ENCODE measurements around the gene STRAP. TPM values are rescaled to one million over a fixed set of nuclear protein-coding genes. Genes with fewer than 3 reads are reported as not detected.

Gene STRAP
- total and polyA plus RNA-seq, 4 donors: 64.1 to 238 (median 145) TPM

- Histone ChIP-seq H3K27ac (ENCODE audit: low read depth, low read length) (no peak overlapping the region), H3K27me3 (ENCODE audit: control insufficient read depth, insufficient read depth, low read length) (no peaks in the 10 kb centered on the region), H3K36me3 (ENCODE audit: control insufficient read depth, insufficient read depth, low read length) (no peaks in the 10 kb centered on the region), H3K4me1 (ENCODE audit: control insufficient read depth, insufficient read depth, low read length) (no peaks in the 10 kb centered on the region), H3K4me3 (ENCODE audit: low read depth, low read length) (no peak overlapping the region), H3K9me3 (ENCODE audit: control insufficient read depth, insufficient read depth, low read length) (no peaks in the 10 kb centered on the region)
- 69% methylated on average over 2 of the region's 3 CpGs for WGBS (ENCODE audit: insufficient coverage)
- no peak for DNase-seq (ENCODE audit: low read depth in 4 of 6, low spot score in 6 of 6)
These were observed 31.1 kb upstream of the STRAP start for GRCh38 chr12:15851045-15851620.

GRCh38 chr12:15851919-15852318, 30.3 kb upstream of the STRAP start:
- no peak for DNase-seq (ENCODE audit: low read depth in 4 of 6, low spot score in 6 of 6)
- H3K4me3 ChIP-seq (ENCODE audit: low read depth, low read length): no peak overlapping the region
- no peaks in the 10 kb centered on the region for H3K4me1 ChIP-seq (ENCODE audit: control insufficient read depth, insufficient read depth, low read length)
- no peaks in the 10 kb centered on the region for H3K9me3 ChIP-seq (ENCODE audit: control insufficient read depth, insufficient read depth, low read length)
- H3K27ac ChIP-seq (ENCODE audit: low read depth, low read length): no peak overlapping the region
- no CpG with 5 or more reads among the region's 3 CpGs for WGBS (ENCODE audit: insufficient coverage)
- H3K27me3 ChIP-seq (ENCODE audit: control insufficient read depth, insufficient read depth, low read length): no peaks in the 10 kb centered on the region
- no peaks in the 10 kb centered on the region for H3K36me3 ChIP-seq (ENCODE audit: control insufficient read depth, insufficient read depth, low read length)

- DNase-seq (ENCODE audit: low read depth in 4 of 6, low spot score in 6 of 6): no peak
- Histone ChIP-seq H3K27me3 (ENCODE audit: control insufficient read depth, insufficient read depth, low read length) (no peaks in the 10 kb centered on the region), H3K9me3 (ENCODE audit: control insufficient read depth, insufficient read depth, low read length) (no peaks in the 10 kb centered on the region), H3K4me1 (ENCODE audit: control insufficient read depth, insufficient read depth, low read length) (no peaks in the 10 kb centered on the region), H3K36me3 (ENCODE audit: control insufficient read depth, insufficient read depth, low read length) (no peaks in the 10 kb centered on the region), H3K27ac (ENCODE audit: low read depth, low read length) (no peak overlapping the region), H3K4me3 (ENCODE audit: low read depth, low read length) (no peak overlapping the region)
- 100% methylated on average over 2 of the region's 5 CpGs for WGBS (ENCODE audit: insufficient coverage)
These were observed 29.8 kb upstream of the STRAP start for GRCh38 chr12:15852383-15852782.

- Histone ChIP-seq H3K4me3 (ENCODE audit: low read depth, low read length) (no peak overlapping the region), H3K27ac (ENCODE audit: low read depth, low read length) (no peak overlapping the region), H3K36me3 (ENCODE audit: control insufficient read depth, insufficient read depth, low read length) (no peaks in the 10 kb centered on the region), H3K4me1 (ENCODE audit: control insufficient read depth, insufficient read depth, low read length) (no peaks in the 10 kb centered on the region), H3K27me3 (ENCODE audit: control insufficient read depth, insufficient read depth, low read length) (no peaks in the 10 kb centered on the region), H3K9me3 (ENCODE audit: control insufficient read depth, insufficient read depth, low read length) (no peaks in the 10 kb centered on the region)
- DNase-seq (ENCODE audit: low read depth in 4 of 6, low spot score in 6 of 6): no peak
- WGBS (ENCODE audit: insufficient coverage): 89% methylated on average over 4 of the region's 4 CpGs
These were observed 28.3 kb upstream of the STRAP start for GRCh38 chr12:15853877-15854276.

GRCh38 chr12:15854916-15855315, 27.3 kb upstream of the STRAP start:
- Histone ChIP-seq H3K27me3 (ENCODE audit: control insufficient read depth, insufficient read depth, low read length) (no peaks in the 10 kb centered on the region), H3K27ac (ENCODE audit: low read depth, low read length) (no peak overlapping the region), H3K4me1 (ENCODE audit: control insufficient read depth, insufficient read depth, low read length) (no peaks in the 10 kb centered on the region), H3K36me3 (ENCODE audit: control insufficient read depth, insufficient read depth, low read length) (no peaks in the 10 kb centered on the region), H3K4me3 (ENCODE audit: low read depth, low read length) (no peak overlapping the region), H3K9me3 (ENCODE audit: control insufficient read depth, insufficient read depth, low read length) (no peaks in the 10 kb centered on the region)
- WGBS (ENCODE audit: insufficient coverage): no CpG with 5 or more reads among the region's 1 CpG
- DNase-seq (ENCODE audit: low read depth in 4 of 6, low spot score in 6 of 6): no peak

GRCh38 chr12:15855646-15856045, 26.5 kb upstream of the STRAP start:
- Histone ChIP-seq H3K36me3 (ENCODE audit: control insufficient read depth, insufficient read depth, low read length) (no peaks in the 10 kb centered on the region), H3K27ac (ENCODE audit: low read depth, low read length) (no peak overlapping the region), H3K27me3 (ENCODE audit: control insufficient read depth, insufficient read depth, low read length) (no peaks in the 10 kb centered on the region), H3K9me3 (ENCODE audit: control insufficient read depth, insufficient read depth, low read length) (no peaks in the 10 kb centered on the region), H3K4me1 (ENCODE audit: control insufficient read depth, insufficient read depth, low read length) (no peaks in the 10 kb centered on the region), H3K4me3 (ENCODE audit: low read depth, low read length) (no peak overlapping the region)
- DNase-seq (ENCODE audit: low read depth in 4 of 6, low spot score in 6 of 6): no peak
- no CpG with 5 or more reads among the region's 1 CpG for WGBS (ENCODE audit: insufficient coverage)

- WGBS (ENCODE audit: insufficient coverage): 80% methylated on average over 2 of the region's 8 CpGs
- no peaks in the 10 kb centered on the region for H3K36me3 ChIP-seq (ENCODE audit: control insufficient read depth, insufficient read depth, low read length)
- no peaks in the 10 kb centered on the region for H3K27me3 ChIP-seq (ENCODE audit: control insufficient read depth, insufficient read depth, low read length)
- H3K4me1 ChIP-seq (ENCODE audit: control insufficient read depth, insufficient read depth, low read length): no peaks in the 10 kb centered on the region
- no peaks in the 10 kb centered on the region for H3K9me3 ChIP-seq (ENCODE audit: control insufficient read depth, insufficient read depth, low read length)
- H3K4me3 ChIP-seq (ENCODE audit: low read depth, low read length): no peak overlapping the region
- H3K27ac ChIP-seq (ENCODE audit: low read depth, low read length): no peak overlapping the region
- DNase-seq (ENCODE audit: low read depth in 4 of 6, low spot score in 6 of 6): peak; percentile 47 to 93 (median 69)
These were observed 25.8 kb upstream of the STRAP start for GRCh38 chr12:15856097-15856982.

GRCh38 chr12:15858353-15858752, 23.8 kb upstream of the STRAP start:
- H3K27ac ChIP-seq (ENCODE audit: low read depth, low read length): no peak overlapping the region
- DNase-seq (ENCODE audit: low read depth in 4 of 6, low spot score in 6 of 6): peak in 1 of 6 donors; percentile 25
- H3K4me1 ChIP-seq (ENCODE audit: control insufficient read depth, insufficient read depth, low read length): no peaks in the 10 kb centered on the region
- no peaks in the 10 kb centered on the region for H3K36me3 ChIP-seq (ENCODE audit: control insufficient read depth, insufficient read depth, low read length)
- no peaks in the 10 kb centered on the region for H3K27me3 ChIP-seq (ENCODE audit: control insufficient read depth, insufficient read depth, low read length)
- 43% methylated on average over 1 of the region's 2 CpGs for WGBS (ENCODE audit: insufficient coverage)
- no peak overlapping the region for H3K4me3 ChIP-seq (ENCODE audit: low read depth, low read length)
- H3K9me3 ChIP-seq (ENCODE audit: control insufficient read depth, insufficient read depth, low read length): no peaks in the 10 kb centered on the region

GRCh38 chr12:15859116-15859515, 23.1 kb upstream of the STRAP start:
- DNase-seq (ENCODE audit: low read depth in 4 of 6, low spot score in 6 of 6): no peak
- no peaks in the 10 kb centered on the region for H3K27me3 ChIP-seq (ENCODE audit: control insufficient read depth, insufficient read depth, low read length)
- no peaks in the 10 kb centered on the region for H3K4me1 ChIP-seq (ENCODE audit: control insufficient read depth, insufficient read depth, low read length)
- no peaks in the 10 kb centered on the region for H3K36me3 ChIP-seq (ENCODE audit: control insufficient read depth, insufficient read depth, low read length)
- no peak overlapping the region for H3K27ac ChIP-seq (ENCODE audit: low read depth, low read length)
- no peak overlapping the region for H3K4me3 ChIP-seq (ENCODE audit: low read depth, low read length)
- H3K9me3 ChIP-seq (ENCODE audit: control insufficient read depth, insufficient read depth, low read length): no peaks in the 10 kb centered on the region
- WGBS (ENCODE audit: insufficient coverage): 100% methylated on average over 1 of the region's 4 CpGs

GRCh38 chr12:15861404-15861803, 20.8 kb upstream of the STRAP start:
- no peak for DNase-seq (ENCODE audit: low read depth in 4 of 6, low spot score in 6 of 6)
- H3K9me3 ChIP-seq (ENCODE audit: control insufficient read depth, insufficient read depth, low read length): no peaks in the 10 kb centered on the region
- no peak overlapping the region for H3K4me3 ChIP-seq (ENCODE audit: low read depth, low read length)
- no peak overlapping the region for H3K27ac ChIP-seq (ENCODE audit: low read depth, low read length)
- H3K4me1 ChIP-seq (ENCODE audit: control insufficient read depth, insufficient read depth, low read length): no peaks in the 10 kb centered on the region
- H3K36me3 ChIP-seq (ENCODE audit: control insufficient read depth, insufficient read depth, low read length): no peaks in the 10 kb centered on the region
- 56% methylated on average over 1 of the region's 1 CpG for WGBS (ENCODE audit: insufficient coverage)
- H3K27me3 ChIP-seq (ENCODE audit: control insufficient read depth, insufficient read depth, low read length): no peaks in the 10 kb centered on the region

Data from spinal cord (tissue), 10 donors.